B cell (primary cell): Measurements from ENCODE around the gene FAIM2. TPM values are rescaled to one million over a fixed set of nuclear protein-coding genes. Genes with fewer than 3 reads are reported as not detected.

Experiments used
- ATAC-seq: fragments of 200-7000 bp; cut with Tn5 transposase; one replicate; pipeline ENCODE4 v1.10.0; 2021; ENCODE audit warnings: low read depth, mild to moderate bottlenecking, moderate number of reproducible peaks, moderate library complexity
- CTCF ChIA-PET: fragments of 350-600 bp; sonication (Branson Sonifier 250); formaldehyde crosslinking; loops from one replicate; lab custom pipeline; 2021; ENCODE audit warnings: antibody characterized with exemption, inconsistent platforms; lab: Charles Lee
- POLR2A ChIA-PET: fragments of 350-600 bp; sonication (Branson Sonifier 250); formaldehyde crosslinking; loops from one replicate; lab custom pipeline; 2021; ENCODE audit warnings: antibody characterized with exemption; lab: Charles Lee
- DNase-seq: peaks from one replicate; pipeline ENCODE4 v3.0.0; 2013
- H2AFZ ChIP-seq: 2 replicates; pipeline ENCODE4 v1.6.1; 2012; ENCODE audit warnings: mild to moderate bottlenecking, low read depth, low read length; ENCODE audit not compliant: insufficient read depth, poor library complexity, severe bottlenecking
- H3K27ac ChIP-seq, 2 donors: 1 replicate in 1 of 2; 2 replicates in 1 of 2; pipeline ENCODE4 v1.5.1; 2012 to 2013; ENCODE audit warnings: low read length in 2 of 2, mild to moderate bottlenecking in 2 of 2, moderate library complexity in 1 of 2
- H3K27me3 ChIP-seq, 4 experiments: fragments of 200-600 bp in 1 of 4; sonication (generic) in 1 of 4; replicated peaks in 1 of 4; 1 replicate in 2 of 4; 2 replicates in 2 of 4; pipeline versions ENCODE4 v1.6.1 to v1.7.0; 2013 to 2016; ENCODE audit warnings: low read length in 3 of 4, mild to moderate bottlenecking in 2 of 4, mixed read lengths in 1 of 4, moderate library complexity in 1 of 4; ENCODE audit not compliant: insufficient read depth in 4 of 4, control insufficient read depth in 3 of 4; ENCODE audit errors: control extremely low read depth in 1 of 4
- H3K36me3 ChIP-seq, 2 experiments: replicated peaks in 1 of 2; 1 replicate in 1 of 2; 2 replicates in 1 of 2; pipeline versions ENCODE4 v1.6.1 to v1.7.1; 2013; ENCODE audit warnings: low read length in 1 of 2; ENCODE audit not compliant: insufficient read depth in 2 of 2, control insufficient read depth in 1 of 2; ENCODE audit errors: control extremely low read depth in 1 of 2, extremely low read depth in 1 of 2
- H3K4me1 ChIP-seq, 2 donors: fragments of 200-600 bp in 1 of 2; sonication (generic) in 1 of 2; 1 replicate in 1 of 2; 2 replicates in 1 of 2; pipeline versions ENCODE4 v1.5.1 to v1.6.1; 2013 to 2017; ENCODE audit warnings: low read length in 2 of 2; ENCODE audit not compliant: control insufficient read depth in 2 of 2, insufficient read depth in 2 of 2
- H3K4me2 ChIP-seq: replicated peaks from 2 replicates; pipeline ENCODE3; 2012; ENCODE audit warnings: mild to moderate bottlenecking, low read depth, low read length; ENCODE audit not compliant: poor library complexity, severe bottlenecking
- H3K4me3 ChIP-seq, 5 experiments: fragments of 200-600 bp in 1 of 5; sonication (generic) in 1 of 5; 1 replicate in 3 of 5; 2 replicates in 2 of 5; pipeline versions ENCODE4 v1.5.1 to v1.7.0; 2011 to 2016; ENCODE audit warnings: low read length in 4 of 5, mild to moderate bottlenecking in 4 of 5, low read depth in 2 of 5, control low read depth in 1 of 5, moderate library complexity in 1 of 5; ENCODE audit not compliant: insufficient read depth in 1 of 5; ENCODE audit errors: control extremely low read depth in 1 of 5, extremely low read depth in 1 of 5
- H3K79me2 ChIP-seq: fragments of 200-600 bp; sonication (generic); one replicate; pipeline ENCODE4 v1.6.0; 2016; ENCODE audit warnings: low read length; ENCODE audit not compliant: control insufficient read depth, insufficient read depth
- H3K9ac ChIP-seq: fragments of 200-600 bp; sonication (generic); 2 replicates; pipeline ENCODE4 v1.6.1; 2017; ENCODE audit warnings: mild to moderate bottlenecking, low read length, moderate library complexity
- H3K9me3 ChIP-seq, 3 donors: one replicate each; pipeline versions ENCODE4 v1.6.1 to v1.7.1; 2013; ENCODE audit warnings: low read length in 2 of 3; ENCODE audit not compliant: control insufficient read depth in 2 of 3, insufficient read depth in 1 of 3; ENCODE audit errors: control extremely low read depth in 1 of 3
- H4K20me1 ChIP-seq: 2 replicates; pipeline ENCODE4 v1.6.0; 2012; ENCODE audit warnings: mild to moderate bottlenecking, low read length; ENCODE audit not compliant: insufficient read depth, control insufficient read depth, poor library complexity, severe bottlenecking
- H3K27ac Mint-ChIP-seq: one replicate; pipeline ENCODE4 v1.8.0; 2021; ENCODE audit warnings: mixed read lengths
- H3K27me3 Mint-ChIP-seq: one replicate; pipeline ENCODE4 v1.8.0; 2021; ENCODE audit warnings: mixed read lengths
- H3K4me1 Mint-ChIP-seq: one replicate; pipeline ENCODE4 v1.8.0; 2021; ENCODE audit warnings: mixed read lengths
- H3K4me3 Mint-ChIP-seq: one replicate; pipeline ENCODE4 v1.8.0; 2021; ENCODE audit warnings: mixed read lengths
- H3K9me3 Mint-ChIP-seq: one replicate; pipeline ENCODE4 v1.8.0; 2022; ENCODE audit warnings: mixed read lengths; ENCODE audit not compliant: insufficient read depth
- CTCF ChIP-seq: fragments of 200-600 bp; IDR thresholded peaks from one replicate; pipeline ENCODE4 v1.8.0; 2022; ENCODE audit warnings: antibody characterized with exemption, mild to moderate bottlenecking
- EZH2 ChIP-seq: IDR thresholded peaks from 2 replicates; pipeline ENCODE4 v1.6.1; 2012; ENCODE audit warnings: borderline replicate concordance, low read depth, mild to moderate bottlenecking, moderate library complexity, low read length; ENCODE audit not compliant: insufficient read depth, poor library complexity, severe bottlenecking
- WGBS: methylation state at CpG from one replicate; pipeline ENCODE4 v1.1.5; 2013; ENCODE audit warnings: missing lambda C conversion rate; ENCODE audit not compliant: insufficient coverage; 5-methylcytosine and 5-hydroxymethylcytosine counted together
- intact Hi-C: fragments of 100-400 bp; cut with micrococcal nuclease; formaldehyde crosslinking; loops from one replicate; pipeline ENCODE4 v1.10.0; 2022
- polyA plus RNA-seq: library from polyadenylated mRNA; depleted of rRNA; stranded (reverse); fragments of >200 nt; gene quantifications from 2 replicates; pipeline ENCODE4 v1.2.3, GENCODE V29; 2012
- total RNA-seq, 2 donors: library from RNA; stranded (reverse); fragments of 120-200 nt in 1 of 2; gene quantifications; 1 replicate in 1 of 2; 2 replicates in 1 of 2; pipeline versions ENCODE4 v1.2.3 to v1.2.4, GENCODE V29; 2013 to 2022

Gene FAIM2
- total and polyA plus RNA-seq, 2 donors (not counting 1 experiment from before 2014, with no cell fraction given): not detected

- no peak overlapping the region for H3K4me3 Mint-ChIP-seq
- Histone ChIP-seq H3K4me3 (no peak overlapping the region), H3K27me3 (no peaks in the 10 kb centered on the region), H3K27ac (no peak overlapping the region), H2AFZ (no peak overlapping the region), H3K4me1 (no peaks in the 10 kb centered on the region), H3K36me3 (no peaks in the 10 kb centered on the region), H4K20me1 (no peaks in the 10 kb centered on the region), H3K4me2 (no peak overlapping the region), H3K9ac (no peak overlapping the region), H3K79me2 (no peaks in the 10 kb centered on the region), H3K9me3 (no peaks in the 10 kb centered on the region)
- H3K4me1 Mint-ChIP-seq: no peaks in the 10 kb centered on the region
- H3K9me3 Mint-ChIP-seq: peaks cover 13% of the 10 kb centered on the region
- H3K27me3 Mint-ChIP-seq: peaks cover under 1% of the 10 kb centered on the region
- ATAC-seq (no peak), DNase-seq (no peak)
- no peak overlapping the region for H3K27ac Mint-ChIP-seq
- POLR2A ChIA-PET: no interaction called here
- no peak for TF ChIP-seq CTCF
- no peak for TF ChIP-seq EZH2
- no CpG with 5 or more reads among the region's 2 CpGs for WGBS
- CTCF ChIA-PET: no interaction called here
- intact Hi-C loops: no loop called here
Observed at GRCh38 chr12:49878021-49878420, 25.7 kb downstream of the FAIM2 start.

DNA sequence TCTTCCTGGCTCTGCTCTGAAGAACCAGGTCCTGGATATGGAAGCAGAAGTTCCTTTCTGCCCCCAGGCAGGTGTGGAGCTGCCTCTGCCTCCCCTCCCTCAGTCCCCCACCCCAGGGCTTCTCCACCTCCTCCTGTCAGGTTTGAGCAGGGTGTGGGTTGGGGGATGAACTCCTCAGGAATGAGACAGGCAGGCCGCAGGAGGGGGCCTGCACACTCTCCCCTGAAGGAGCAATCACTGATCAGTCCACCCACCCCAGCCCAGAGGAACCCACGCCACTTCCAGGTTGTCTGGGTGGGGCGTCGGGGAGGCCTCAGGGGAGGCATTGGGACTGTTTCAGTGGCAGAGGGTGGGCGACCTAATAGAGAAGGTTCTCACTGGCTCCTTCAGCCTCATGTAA is 26.6 kb downstream of the FAIM2 start:
- H3K4me3 Mint-ChIP-seq: no peak overlapping the region
- intact Hi-C loops: no loop called here
- Histone ChIP-seq H3K9me3 (no peaks in the 10 kb centered on the region), H3K79me2 (no peaks in the 10 kb centered on the region), H4K20me1 (no peaks in the 10 kb centered on the region), H3K36me3 (no peaks in the 10 kb centered on the region), H3K4me3 (no peak overlapping the region), H3K27me3 (no peaks in the 10 kb centered on the region), H3K9ac (no peak overlapping the region), H3K4me1 (no peaks in the 10 kb centered on the region), H3K4me2 (no peak overlapping the region), H3K27ac (no peak overlapping the region), H2AFZ (no peak overlapping the region)
- ATAC-seq (no peak), DNase-seq (no peak)
- WGBS: 52% methylated on average over 5 of the region's 5 CpGs
- H3K4me1 Mint-ChIP-seq: no peaks in the 10 kb centered on the region
- no peak overlapping the region for H3K27ac Mint-ChIP-seq
- TF ChIP-seq EZH2 (no peak), CTCF (no peak)
- H3K9me3 Mint-ChIP-seq: peaks cover 13% of the 10 kb centered on the region
- ChIA-PET POLR2A (no interaction called here), CTCF (interaction anchor here (0.6 kb wide), 1 partner anchor 10 kb away, joined by 3 read pairs; no protein-coding TSS in a partner anchor)
- no peaks in the 10 kb centered on the region for H3K27me3 Mint-ChIP-seq
